ENCODE data around the gene AKAP13.

Gene AKAP13

GRCh38 chr15:85379403-85380131 lies 836 bp upstream of the AKAP13 start:
- no peak for DNase-seq (ENCODE audit: insufficient read length, low spot score)
- no peak for TF ChIP-seq CTCF (IDR thresholded peaks at IDR 0.05; ENCODE audit: insufficient read depth, missing control alignments)
- FAIRE-seq: no peak

- FAIRE-seq (no peak), DNase-seq (ENCODE audit: insufficient read length, low spot score) (no peak)
- TF ChIP-seq CTCF (IDR thresholded peaks at IDR 0.05; ENCODE audit: insufficient read depth, missing control alignments): no peak
These were observed 624 bp downstream of the AKAP13 start for GRCh38 chr15:85380812-85381642.

- no peak for TF ChIP-seq CTCF (IDR thresholded peaks at IDR 0.05; ENCODE audit: insufficient read depth, missing control alignments)
- DNase-seq (ENCODE audit: insufficient read length, low spot score) (no peak), FAIRE-seq (no peak)
These were observed 1.7 kb downstream of the AKAP13 start for GRCh38 chr15:85381850-85382751.

- TF ChIP-seq CTCF (IDR thresholded peaks at IDR 0.05; ENCODE audit: insufficient read depth, missing control alignments): no peak
- no peak for FAIRE-seq
- DNase-seq (ENCODE audit: insufficient read length, low spot score): no peak
These were observed 2.5 kb downstream of the AKAP13 start for GRCh38 chr15:85382942-85383341.

- TF ChIP-seq CTCF (IDR thresholded peaks at IDR 0.05; ENCODE audit: insufficient read depth, missing control alignments): no peak
- DNase-seq (ENCODE audit: insufficient read length, low spot score) (no peak), FAIRE-seq (no peak)
These were observed 3.2 kb downstream of the AKAP13 start for GRCh38 chr15:85383470-85384148.

GRCh38 chr15:85386261-85386660 lies 5.9 kb downstream of the AKAP13 start:
- TF ChIP-seq CTCF (IDR thresholded peaks at IDR 0.05; ENCODE audit: insufficient read depth, missing control alignments): no peak
- DNase-seq (ENCODE audit: insufficient read length, low spot score): no peak
- FAIRE-seq: no peak

All from D721Med (cell line).